GM18508 (cell line): ENCODE results near the gene KRAS.
"Not testable (repeated sequence)": the region's sequence is repeated elsewhere in the genome, so short reads cannot be mapped to it uniquely, and the experiment has no call there.

ENCODE experiments used
- ATAC-seq: cut with Tn5 transposase; IDR thresholded peaks from one replicate; pipeline ENCODE4 v1.9.1; 2021; ENCODE audit warnings: moderate number of reproducible peaks; ENCODE audit not compliant: insufficient read depth, unreplicated experiment

KRAS gene

DNA sequence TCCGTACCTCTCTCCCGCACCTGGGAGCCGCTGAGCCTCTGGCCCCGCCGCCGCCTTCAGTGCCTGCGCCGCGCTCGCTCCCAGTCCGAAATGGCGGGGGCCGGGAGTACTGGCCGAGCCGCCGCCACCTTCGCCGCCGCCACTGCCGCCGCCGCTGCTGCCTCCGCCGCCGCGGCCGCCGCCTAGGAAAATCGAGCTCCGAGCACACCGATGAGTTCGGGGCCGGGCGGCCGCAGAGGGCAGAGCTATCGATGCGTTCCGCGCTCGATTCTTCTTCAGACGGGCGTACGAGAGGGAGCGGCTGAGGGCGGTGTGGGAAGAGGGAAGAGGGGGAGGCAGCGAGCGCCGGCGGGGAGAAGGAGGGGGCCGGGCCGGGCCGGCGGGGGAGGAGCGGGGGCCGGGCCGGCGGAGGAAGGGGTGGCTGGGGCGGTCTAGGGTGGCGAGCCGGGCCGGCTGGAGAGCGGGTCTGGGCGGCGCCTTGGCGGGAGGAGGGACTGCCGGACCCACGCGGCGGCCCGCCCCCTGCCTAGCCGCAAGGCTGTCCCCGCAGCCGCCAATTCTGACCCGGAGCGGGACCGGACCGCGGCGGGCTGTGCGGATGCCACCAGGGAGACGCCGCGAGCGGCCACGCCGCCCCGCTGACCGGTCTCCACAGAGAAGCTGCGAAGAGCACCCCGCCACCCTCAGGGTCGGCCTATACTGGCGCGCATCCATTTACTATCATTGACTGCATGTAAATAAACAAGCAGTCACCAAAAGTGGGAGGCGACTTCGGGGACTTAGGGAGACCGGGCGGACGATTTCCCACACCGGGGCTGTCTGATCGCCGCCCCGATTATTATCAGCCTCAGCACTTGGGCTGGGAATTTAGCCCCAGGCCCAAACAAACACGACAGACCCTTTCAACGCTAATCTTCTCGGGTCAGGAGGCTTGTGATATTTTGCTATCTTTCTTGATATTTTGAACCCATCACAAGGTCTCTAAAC is at the start of gene KRAS:
Gene KRAS (minus strand): TSS at position 186 of the 987 bp plus-strand sequence.
- ATAC-seq = peak; percentile 40

DNA sequence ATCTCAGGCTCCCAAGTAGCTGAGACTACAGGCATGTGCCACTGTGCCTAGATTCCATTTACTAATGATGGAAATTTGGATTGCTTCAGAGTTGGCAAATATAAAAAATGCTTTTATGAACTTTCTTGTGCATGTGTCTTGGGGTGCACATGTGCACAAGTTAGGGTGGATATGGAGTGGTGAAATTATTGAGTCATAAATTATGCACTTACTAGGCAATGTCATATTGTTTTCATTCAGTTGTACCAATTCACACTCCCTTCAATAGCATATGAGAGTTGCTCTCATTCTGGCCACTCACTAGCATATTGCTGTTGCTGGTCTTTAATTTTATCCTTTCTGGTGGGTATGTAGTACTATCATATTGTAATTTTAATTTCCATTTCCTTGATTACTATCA is 45.7 kb upstream of the KRAS start:
- ATAC-seq = no peak

- no peak for ATAC-seq
Observed at GRCh38 chr12:25295361-25295760, 44.6 kb upstream of the KRAS start.

DNA sequence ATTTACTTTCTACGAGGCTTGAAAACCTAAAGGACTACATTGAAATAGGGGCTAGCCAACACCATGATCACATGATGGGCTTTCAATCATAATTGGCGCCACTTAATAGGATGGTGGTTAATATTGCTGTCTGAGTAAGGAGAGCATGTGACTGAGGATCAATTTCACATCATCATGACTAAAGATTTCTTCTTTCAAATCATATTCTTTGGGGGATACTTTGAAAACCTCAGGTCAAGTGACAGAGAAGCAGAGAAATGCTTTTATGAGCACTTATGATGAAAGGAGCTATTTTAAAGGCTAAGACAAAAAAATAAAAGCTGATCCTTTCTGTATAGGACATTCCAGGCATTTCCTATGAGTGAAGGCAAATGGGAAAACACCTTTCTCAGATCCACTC is 42.9 kb upstream of the KRAS start:
- ATAC-seq = no peak

DNA sequence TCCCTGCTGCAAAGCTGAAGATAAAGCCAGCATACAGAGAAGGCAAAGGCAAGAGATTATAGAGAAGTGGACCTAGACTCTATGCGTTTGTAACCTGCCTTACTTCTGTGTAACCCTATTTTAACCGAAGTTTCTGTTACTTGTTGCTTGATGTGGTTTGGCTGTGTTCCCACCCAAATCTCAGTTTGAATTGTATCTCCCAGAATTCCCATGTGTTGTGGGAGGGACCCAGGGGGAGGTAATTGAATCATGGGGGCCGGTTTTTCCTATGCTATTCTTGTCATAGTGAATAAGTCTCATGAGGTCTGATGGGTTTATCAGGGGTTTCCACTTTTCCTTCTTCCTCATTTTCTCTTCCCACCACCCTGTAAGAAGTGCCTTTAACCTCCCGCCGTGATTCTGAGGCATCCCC is 42.1 kb upstream of the KRAS start:
- ATAC-seq = not testable (repeated sequence)

DNA sequence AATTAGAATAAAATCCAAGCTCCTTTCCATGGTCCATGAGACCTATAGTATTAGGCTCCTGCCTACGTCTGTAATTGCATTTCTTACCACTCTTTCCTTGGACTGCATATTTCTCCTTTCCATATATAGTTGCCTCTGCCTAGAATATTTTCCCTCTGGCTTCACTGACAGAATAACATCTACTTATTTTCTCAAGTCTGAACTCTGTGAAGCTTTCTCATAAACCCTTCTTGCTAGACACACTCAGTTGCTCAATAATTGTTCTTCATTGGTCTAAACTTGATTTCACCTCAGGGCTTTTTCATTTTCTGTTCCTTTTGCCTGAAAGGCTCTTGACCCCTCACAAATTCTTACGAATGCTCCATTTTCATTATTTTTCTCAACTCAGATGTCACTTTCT is 36.9 kb upstream of the KRAS start:
- no peak for ATAC-seq

DNA sequence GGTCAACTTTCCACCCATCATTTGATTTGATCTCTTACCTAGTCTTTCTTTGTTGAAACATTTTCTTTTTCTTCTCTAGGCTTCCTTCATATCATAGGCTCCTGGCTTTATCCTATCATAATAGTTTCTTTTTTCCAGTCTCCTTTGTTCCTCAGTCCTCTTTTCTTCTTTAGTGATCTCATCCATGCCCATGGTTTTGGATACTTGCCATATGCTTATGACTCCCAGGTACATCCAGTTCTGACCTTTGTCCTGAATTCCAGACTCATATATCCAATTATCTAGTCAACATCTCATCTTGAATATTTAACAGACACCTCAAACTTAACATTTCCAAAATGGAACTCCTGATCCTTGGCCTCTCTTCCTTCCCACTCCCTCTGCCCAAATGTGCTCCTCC is 36.1 kb upstream of the KRAS start:
- ATAC-seq = no peak

- no peak for ATAC-seq
Observed at GRCh38 chr12:25284024-25284423, 33.3 kb upstream of the KRAS start.

DNA sequence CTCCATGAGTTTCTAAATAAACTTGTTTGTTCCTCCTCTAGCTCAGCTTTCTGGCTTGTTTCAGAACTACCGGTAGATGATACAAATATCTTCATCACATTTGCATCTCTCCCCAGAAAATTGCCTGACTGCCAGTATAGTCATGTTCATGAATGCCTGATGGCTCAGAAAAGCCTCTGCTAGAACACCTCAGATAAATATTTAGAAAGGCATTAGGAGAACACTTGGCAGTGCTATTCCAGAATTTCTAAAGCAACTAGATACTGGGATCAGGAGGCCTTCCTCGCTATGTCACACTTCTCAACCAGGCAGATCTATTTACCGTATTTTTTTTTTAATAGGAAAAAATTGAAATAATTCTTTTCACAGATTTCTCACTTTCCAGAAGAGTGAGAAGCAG is 32.3 kb upstream of the KRAS start:
- ATAC-seq = no peak

GRCh38 chr12:25280082-25280481 is 29.4 kb upstream of the KRAS start:
- no peak for ATAC-seq

DNA sequence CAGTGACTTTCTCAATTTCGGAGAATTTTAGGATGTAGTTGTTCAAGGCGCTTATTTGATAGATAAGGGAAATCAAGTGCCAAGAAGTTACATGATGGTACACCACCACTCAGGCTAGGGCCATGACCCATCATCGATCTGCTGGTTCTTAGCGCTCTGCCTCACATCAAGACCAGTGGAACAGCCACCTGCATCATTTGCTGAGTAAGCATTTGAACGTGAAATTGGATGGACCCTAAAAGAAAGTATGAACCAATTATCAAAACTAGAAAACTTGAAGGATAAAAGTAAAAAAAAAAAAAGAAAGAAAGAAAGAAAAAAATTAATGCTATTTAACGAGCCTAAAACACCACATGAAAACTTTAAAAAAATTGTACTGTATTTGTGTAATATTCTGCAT is 27.5 kb upstream of the KRAS start:
- no peak for ATAC-seq

GRCh38 chr12:25276199-25276937 is 25.6 kb upstream of the KRAS start:
- no peak for ATAC-seq

DNA sequence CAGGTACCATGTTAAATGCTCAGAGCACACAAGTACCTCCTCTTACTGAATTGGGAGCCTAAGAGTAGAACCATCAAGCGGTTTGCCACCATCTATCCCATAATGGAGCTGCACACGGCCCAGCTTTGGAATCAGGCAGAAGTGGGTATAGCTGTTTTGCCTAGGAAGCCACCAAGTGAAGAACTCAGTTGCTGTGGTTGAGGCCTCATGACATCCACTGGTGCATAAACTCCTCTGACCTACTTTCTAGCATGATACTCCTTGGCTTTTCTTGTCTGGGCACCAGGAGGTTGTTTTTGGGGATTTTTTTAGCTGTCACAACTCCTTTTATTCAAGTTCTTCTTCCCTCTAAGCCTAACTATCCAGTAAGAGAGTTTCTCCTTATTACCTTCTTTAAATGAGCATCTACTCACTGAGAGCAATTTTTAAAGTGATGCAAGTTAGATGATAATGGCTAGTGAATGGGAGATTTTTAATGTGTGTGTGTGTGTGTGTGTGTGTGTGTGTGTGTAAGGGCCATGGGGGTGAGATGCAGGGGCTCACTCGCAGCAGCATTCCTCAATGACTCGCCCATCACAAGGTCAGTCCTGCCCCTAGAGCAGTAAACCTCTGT is 20.9 kb upstream of the KRAS start:
- ATAC-seq = no peak

GRCh38 chr12:25269701-25270100 is 19.0 kb upstream of the KRAS start:
- ATAC-seq = peak; percentile 69

DNA sequence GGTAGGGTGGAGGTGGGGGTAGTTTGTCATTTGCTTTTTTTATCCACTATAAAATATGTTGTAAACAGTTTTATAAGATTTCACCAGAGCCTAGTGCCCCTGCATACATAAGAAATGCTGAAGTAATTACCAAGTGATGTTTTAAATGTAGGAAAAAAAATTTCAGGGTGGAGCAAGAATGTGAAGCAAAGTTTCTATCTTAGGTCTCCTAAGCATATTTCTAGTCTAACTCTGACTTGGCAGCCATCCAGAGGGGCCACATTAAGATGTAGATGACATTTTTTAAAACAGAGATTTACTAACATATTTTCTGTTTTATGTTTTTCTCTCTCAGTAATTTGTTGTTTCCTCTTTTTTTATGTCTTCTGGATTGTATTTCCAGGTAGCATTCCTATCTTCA is 15.8 kb upstream of the KRAS start:
- no peak for ATAC-seq

- ATAC-seq = no peak
Observed at GRCh38 chr12:25264862-25265261, 14.1 kb upstream of the KRAS start.

DNA sequence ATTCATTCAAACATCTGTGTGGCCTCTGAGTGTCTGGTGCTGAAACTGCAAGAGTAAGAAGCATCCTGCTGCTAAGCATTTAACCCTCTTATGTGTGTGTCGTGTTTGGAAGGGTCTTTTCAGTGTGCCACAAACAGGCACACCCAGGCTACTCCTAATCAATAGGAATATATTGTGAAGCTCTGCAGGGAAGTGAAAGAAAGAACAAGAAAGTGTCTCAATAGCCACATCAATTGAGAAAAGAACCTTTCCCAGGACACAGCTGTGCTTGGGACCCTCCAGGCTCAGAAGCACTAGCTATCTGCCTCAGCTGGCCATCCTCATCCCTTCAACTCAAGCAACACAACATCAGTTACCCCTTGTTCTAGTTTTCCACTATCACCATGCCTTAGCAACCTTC is 13.4 kb upstream of the KRAS start:
- ATAC-seq = no peak

DNA sequence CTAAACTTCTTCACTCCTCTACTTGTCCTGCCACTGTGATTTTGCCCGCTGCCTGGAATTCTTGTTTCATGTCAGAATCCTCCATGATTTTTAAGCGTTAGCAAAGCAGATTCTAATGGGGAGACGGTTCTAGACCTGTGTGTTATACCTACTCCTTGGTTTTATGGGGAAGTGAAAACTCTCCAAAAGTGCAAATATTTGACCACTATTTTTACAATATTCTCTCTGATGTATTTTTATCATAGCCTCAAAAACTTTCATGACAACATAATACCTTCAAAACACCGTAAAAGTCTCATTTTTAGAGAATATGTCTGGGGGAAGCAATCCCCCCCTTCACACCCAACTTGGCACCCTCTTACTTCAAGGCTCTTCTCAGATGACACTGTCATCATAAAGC is 12.9 kb upstream of the KRAS start:
- ATAC-seq = no peak

DNA sequence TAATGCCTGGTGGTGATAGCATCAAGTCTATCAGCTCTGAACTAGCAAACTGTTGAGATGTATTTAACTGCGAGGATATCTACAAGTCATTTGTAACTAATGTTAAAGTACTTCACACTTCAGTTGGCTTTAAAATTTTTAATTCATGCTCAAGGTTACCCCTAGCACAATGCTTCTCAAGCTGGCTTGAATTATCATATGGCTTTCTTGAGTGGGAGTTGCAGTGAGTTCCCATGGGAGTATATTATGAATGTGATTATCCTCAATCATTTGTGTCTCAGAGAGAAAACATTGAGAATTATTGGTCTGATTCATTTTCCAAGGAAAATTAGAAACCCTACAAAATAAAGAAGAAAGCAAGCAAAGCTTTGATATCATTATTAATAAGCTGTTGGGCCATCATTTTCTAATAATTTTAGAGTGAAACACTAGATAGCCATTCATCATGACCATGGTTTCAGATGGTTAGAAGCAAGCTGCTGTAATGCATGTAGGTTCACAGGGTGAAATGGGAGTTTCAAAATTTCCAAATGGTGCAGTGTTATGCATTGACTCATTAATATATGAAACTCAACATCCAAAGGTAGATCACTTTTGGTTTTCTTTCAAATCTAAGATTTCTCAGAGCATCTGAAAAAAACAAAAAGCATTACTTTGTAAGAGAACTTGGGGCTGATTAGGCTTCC is 11.8 kb upstream of the KRAS start:
- ATAC-seq = no peak

GRCh38 chr12:25257590-25258324 is 7.0 kb upstream of the KRAS start:
- ATAC-seq = no peak
